Skeletal muscle satellite cell (primary cell): ENCODE results near the gene FOXD3.

Source experiments
- H3K27me3 ChIP-seq: 2 replicates; pipeline ENCODE4 v1.7.0; 2013; ENCODE audit warnings: low read length; ENCODE audit not compliant: control insufficient read depth, insufficient read depth
- H3K36me3 ChIP-seq: 2 replicates; pipeline ENCODE4 v1.7.0; 2013; ENCODE audit warnings: mild to moderate bottlenecking, control low read depth, low read length; ENCODE audit not compliant: insufficient read depth
- H3K4me1 ChIP-seq: 2 replicates; pipeline ENCODE4 v1.7.0; 2013; ENCODE audit warnings: low read length; ENCODE audit not compliant: control insufficient read depth, insufficient read depth
- H3K4me2 ChIP-seq: 2 replicates; pipeline ENCODE4 v1.7.0; 2013; ENCODE audit warnings: mild to moderate bottlenecking, low read length
- H3K4me3 ChIP-seq: 2 replicates; pipeline ENCODE4 v1.7.0; 2013; ENCODE audit warnings: low read length
- H3K9ac ChIP-seq: 2 replicates; pipeline ENCODE4 v1.7.0; 2013; ENCODE audit warnings: mild to moderate bottlenecking, low read depth, low read length, moderate library complexity
- H3K9me3 ChIP-seq: replicated peaks from 2 replicates; pipeline ENCODE4 v1.7.0; 2013; ENCODE audit warnings: mild to moderate bottlenecking, control low read depth, low read length

Gene FOXD3

DNA sequence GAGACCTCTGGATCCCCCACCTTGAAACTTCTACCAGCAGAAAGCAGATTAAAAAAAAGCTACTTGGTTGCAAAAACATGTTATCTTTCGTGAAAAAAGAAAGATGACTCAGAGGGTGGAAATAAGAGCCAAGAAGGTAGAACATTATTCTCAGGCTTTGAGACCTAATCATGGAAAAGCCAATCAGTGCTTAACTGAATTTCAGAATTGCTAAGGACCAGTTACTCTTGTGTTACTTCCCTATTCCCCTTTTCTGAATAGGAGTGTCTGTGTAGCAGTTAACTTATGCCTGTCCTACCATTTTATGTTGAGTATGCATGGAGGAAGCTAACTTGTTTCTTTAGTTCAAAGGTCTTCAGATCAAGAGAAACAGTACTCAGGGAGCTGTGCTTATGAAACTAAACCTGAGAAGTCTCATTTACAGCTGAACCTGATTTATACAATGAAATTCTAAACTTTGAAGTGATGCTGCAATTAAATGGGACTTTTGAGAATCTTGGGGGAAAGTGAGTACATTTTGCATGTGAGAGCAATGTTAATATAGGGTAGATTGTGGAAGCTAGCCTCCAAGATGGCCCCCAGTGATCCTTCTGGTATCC lies 15.1 kb upstream of the FOXD3 start:
- H3K4me1 ChIP-seq: no peaks in the 10 kb centered on the region
- no peaks in the 10 kb centered on the region for H3K36me3 ChIP-seq
- H3K9me3 ChIP-seq: no peaks in the 10 kb centered on the region
- H3K27me3 ChIP-seq: peaks cover 21% of the 10 kb centered on the region
- H3K4me3 ChIP-seq: no peak overlapping the region
- no peak overlapping the region for H3K9ac ChIP-seq
- no peak overlapping the region for H3K4me2 ChIP-seq

- H3K9ac ChIP-seq: no peak overlapping the region
- peaks cover 70% of the 10 kb centered on the region for H3K27me3 ChIP-seq
- H3K4me3 ChIP-seq: peak overlapping the region; percentile 67
These were observed 5.8 kb upstream of the FOXD3 start for GRCh38 chr1:63316598-63316983.

DNA sequence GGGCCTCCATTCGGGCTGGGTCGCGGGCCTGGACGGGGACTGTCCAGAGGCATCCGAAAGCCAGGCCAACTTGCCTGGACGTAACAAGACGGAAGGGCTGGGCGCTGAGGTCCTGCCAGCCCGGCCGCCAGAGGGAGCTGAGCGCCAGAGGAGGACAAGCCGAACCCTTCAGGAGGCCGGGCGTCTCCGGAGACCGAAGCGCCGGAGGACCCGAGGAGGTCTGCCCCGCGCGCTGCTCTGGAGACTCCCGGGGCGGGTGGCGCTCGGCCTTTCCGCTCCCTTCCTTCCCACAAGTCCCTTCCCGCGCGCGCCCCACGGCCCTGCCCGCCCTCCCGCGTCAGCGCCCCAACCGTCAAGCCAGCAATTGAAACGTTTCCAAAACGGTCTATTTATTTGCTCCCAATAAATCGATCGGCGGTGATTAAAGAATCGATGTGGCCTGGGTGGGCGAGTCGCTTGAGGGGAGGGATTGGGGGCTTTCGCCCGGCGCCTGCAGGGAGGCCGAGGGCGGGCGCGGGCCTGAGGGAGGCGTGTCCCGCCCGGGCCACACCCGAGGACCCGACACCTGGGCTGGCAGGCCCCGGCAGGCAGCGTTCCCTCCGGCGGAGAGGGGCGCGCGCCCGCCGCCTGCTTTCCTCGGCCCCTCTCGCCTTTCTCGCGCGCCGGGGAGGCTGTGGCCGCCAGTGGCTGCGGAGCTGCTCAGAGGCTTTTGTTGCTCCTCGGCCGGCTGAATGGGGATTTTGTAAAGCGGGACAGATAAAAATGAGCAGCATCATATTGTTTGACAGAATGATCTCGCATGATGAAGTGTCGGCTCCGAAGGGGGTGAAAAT lies 5.2 kb upstream of the FOXD3 start:
- H3K27me3 ChIP-seq: peaks cover 76% of the 10 kb centered on the region
- H3K4me2 ChIP-seq: peak overlapping the region; percentile 77
- peaks cover 8% of the 10 kb centered on the region for H3K9me3 ChIP-seq
- no peaks in the 10 kb centered on the region for H3K36me3 ChIP-seq
- H3K4me1 ChIP-seq: peaks cover 8% of the 10 kb centered on the region
- H3K4me3 ChIP-seq: peak overlapping the region; percentile 67
- peak overlapping the region; percentile 41 for H3K9ac ChIP-seq

More at GRCh38 chr1:63316598-63316983, 5.8 kb upstream of the FOXD3 start:
- Histone ChIP-seq H3K9me3 (peaks cover 8% of the 10 kb centered on the region), H3K36me3 (no peaks in the 10 kb centered on the region), H3K4me2 (peak overlapping the region; percentile 77), H3K4me1 (peaks cover 8% of the 10 kb centered on the region)

GRCh38 chr1:63317817-63318152 lies 4.6 kb upstream of the FOXD3 start:
- Histone ChIP-seq H3K4me3 (peak overlapping the region; percentile 67), H3K9ac (no peak overlapping the region), H3K36me3 (no peaks in the 10 kb centered on the region), H3K27me3 (peaks cover 80% of the 10 kb centered on the region), H3K4me2 (peak overlapping the region; percentile 77), H3K4me1 (peaks cover 8% of the 10 kb centered on the region), H3K9me3 (peaks cover 8% of the 10 kb centered on the region)

DNA sequence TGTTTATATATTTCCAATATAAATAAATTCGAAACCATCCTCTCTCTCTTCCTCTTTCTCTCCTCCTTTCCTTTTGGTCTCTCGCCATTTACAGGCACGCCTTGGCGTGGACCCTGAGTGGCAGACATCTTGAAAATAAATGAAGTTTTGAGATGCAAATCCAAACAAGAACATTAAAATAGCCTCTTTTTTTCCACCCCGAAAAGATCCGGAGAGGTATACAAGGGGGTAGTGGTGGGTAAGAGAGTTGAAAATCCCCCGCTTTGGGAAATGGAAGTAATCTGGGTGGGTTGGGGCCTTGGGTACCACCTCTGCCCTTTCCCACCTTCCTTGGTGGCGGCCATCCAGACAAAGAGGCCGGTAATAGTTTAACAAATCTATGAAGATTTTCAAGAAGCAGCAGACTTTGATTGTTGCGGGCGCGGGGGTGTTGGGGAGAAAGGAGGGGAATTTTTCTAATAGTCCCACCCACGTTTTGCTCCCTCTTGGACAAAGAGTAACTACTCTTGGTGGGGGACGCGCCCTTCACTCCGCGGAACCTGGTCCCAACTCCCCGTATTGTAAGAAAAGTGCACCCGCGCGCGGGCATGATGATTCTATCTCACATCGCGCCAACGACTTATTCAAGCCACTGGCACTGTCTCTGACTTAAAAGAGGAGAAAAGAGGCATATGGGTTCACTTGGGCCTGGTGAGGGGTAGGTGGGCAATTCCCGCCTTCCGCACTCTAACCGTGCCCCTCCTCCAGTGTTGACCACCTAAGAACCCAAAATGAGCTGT lies 4.0 kb upstream of the FOXD3 start:
- no peak overlapping the region for H3K4me3 ChIP-seq
- H3K4me1 ChIP-seq: peaks cover 9% of the 10 kb centered on the region
- peaks cover 84% of the 10 kb centered on the region for H3K27me3 ChIP-seq
- no peaks in the 10 kb centered on the region for H3K36me3 ChIP-seq
- peaks cover 8% of the 10 kb centered on the region for H3K9me3 ChIP-seq
- H3K4me2 ChIP-seq: no peak overlapping the region
- no peak overlapping the region for H3K9ac ChIP-seq

- Histone ChIP-seq H3K36me3 (no peaks in the 10 kb centered on the region), H3K4me2 (no peak overlapping the region), H3K9ac (no peak overlapping the region), H3K4me1 (peaks cover 12% of the 10 kb centered on the region), H3K4me3 (no peak overlapping the region), H3K9me3 (peaks cover 8% of the 10 kb centered on the region), H3K27me3 (peaks cover 89% of the 10 kb centered on the region)
These were observed 3.0 kb upstream of the FOXD3 start for GRCh38 chr1:63319046-63320021.

DNA sequence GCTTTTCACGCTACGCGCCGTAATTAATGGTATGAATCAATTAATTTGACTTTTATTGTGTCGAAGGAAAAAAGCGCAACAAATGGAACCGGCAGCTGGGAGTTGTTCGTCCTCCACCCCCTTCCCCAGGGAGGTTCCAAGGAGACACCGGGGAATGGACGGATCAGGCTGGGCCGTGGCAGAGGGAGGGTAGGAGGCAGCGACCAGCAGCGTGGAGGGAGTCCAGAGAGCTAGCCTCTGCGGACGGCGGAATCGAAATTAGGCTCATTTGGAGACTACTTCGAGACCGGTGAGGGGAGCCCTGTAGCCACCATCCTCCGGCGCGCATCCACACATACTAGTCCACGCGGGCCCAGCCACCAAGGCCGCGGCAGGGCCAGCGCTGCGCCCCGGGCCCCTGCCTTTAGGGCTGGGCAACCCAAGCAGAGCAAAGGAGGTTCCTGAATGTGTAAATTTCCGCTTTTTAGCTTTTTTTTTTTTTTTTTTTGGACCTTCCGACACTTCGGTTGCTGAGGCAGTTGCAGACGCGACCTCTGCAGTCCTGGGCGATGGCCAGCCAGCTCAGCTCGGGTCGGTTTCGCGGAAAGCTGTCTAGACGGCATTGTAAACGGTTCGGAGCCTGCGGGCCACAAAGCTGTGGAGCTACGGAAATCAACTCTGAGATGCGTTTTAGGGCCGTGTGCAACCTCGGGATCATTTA lies 2.2 kb upstream of the FOXD3 start:
- no peak overlapping the region for H3K4me3 ChIP-seq
- H3K9ac ChIP-seq: no peak overlapping the region
- H3K27me3 ChIP-seq: peaks cover 93% of the 10 kb centered on the region
- no peak overlapping the region for H3K4me2 ChIP-seq
- peaks cover 8% of the 10 kb centered on the region for H3K9me3 ChIP-seq
- no peaks in the 10 kb centered on the region for H3K36me3 ChIP-seq
- H3K4me1 ChIP-seq: peaks cover 12% of the 10 kb centered on the region

DNA sequence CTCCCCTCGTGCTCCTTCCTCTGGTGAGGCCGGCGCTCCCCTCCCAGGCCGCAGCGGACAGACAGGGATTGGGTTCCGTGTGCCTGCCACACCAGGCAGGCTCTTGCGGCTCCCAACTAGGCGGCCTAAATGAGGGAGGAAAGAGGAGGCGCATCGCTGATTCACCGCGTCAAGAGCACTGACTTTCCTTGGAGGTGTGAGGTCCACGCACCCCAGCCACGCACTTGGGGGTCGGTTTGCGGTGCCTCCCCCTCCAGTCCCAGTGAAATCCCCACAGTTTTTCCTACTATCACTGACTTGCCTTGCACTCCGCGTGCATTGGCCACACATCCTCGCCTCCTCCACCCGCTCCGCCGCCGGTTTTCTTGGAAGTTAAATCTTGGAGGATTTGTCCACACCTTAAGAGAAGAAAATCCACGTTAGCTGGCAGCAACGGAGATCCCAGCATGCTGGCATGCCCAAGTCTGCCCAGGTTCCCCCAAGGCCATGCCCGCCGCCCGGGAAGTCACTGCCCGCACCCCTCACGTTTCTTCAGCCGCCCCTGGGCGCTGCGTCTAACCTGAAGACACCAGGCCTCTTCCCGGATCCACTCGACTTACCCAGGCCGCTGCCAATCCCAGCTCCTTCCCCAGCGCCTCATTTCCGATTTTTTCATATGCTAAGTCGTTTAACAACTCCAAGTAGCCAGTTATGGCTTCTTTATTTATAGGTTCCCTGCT lies 1.1 kb upstream of the FOXD3 start:
- no peaks in the 10 kb centered on the region for H3K36me3 ChIP-seq
- no peak overlapping the region for H3K4me2 ChIP-seq
- H3K4me3 ChIP-seq: no peak overlapping the region
- peaks cover 12% of the 10 kb centered on the region for H3K4me1 ChIP-seq
- peaks cover 8% of the 10 kb centered on the region for H3K9me3 ChIP-seq
- no peak overlapping the region for H3K9ac ChIP-seq
- H3K27me3 ChIP-seq: peaks cover 96% of the 10 kb centered on the region

- peak overlapping the region; percentile 68 for H3K4me3 ChIP-seq
- peaks cover 96% of the 10 kb centered on the region for H3K27me3 ChIP-seq
These were observed 618 bp upstream of the FOXD3 start for GRCh38 chr1:63321785-63322113.

More at GRCh38 chr1:63321785-63322113, 618 bp upstream of the FOXD3 start:
- H3K4me1 ChIP-seq: peaks cover 12% of the 10 kb centered on the region
- H3K36me3 ChIP-seq: no peaks in the 10 kb centered on the region
- H3K9ac ChIP-seq: no peak overlapping the region
- peaks cover 8% of the 10 kb centered on the region for H3K9me3 ChIP-seq
- H3K4me2 ChIP-seq: peak overlapping the region; percentile 73
